Trophoblast cell (in vitro differentiated cells and primary cell): ENCODE data around the gene CAPN9.

ENCODE experiments used
- DNase-seq, 2 donors: peaks; one replicate each; pipeline ENCODE4 v3.0.0-alpha.2; 2016
- H2AFZ ChIP-seq: 2 replicates; pipeline ENCODE4 v1.6.1; 2013; ENCODE audit warnings: low read length, moderate library complexity, mild to moderate bottlenecking; ENCODE audit not compliant: insufficient read depth, poor library complexity
- H2AK5ac ChIP-seq: 2 replicates; pipeline ENCODE4 v1.6.1; 2013; ENCODE audit warnings: mild to moderate bottlenecking, low read length
- H2BK120ac ChIP-seq: 2 replicates; pipeline ENCODE4 v1.6.1; 2013; ENCODE audit warnings: low read length, mild to moderate bottlenecking, moderate library complexity; ENCODE audit not compliant: insufficient read depth, poor library complexity
- H2BK12ac ChIP-seq: 2 replicates; pipeline ENCODE4 v1.6.1; 2013; ENCODE audit warnings: mild to moderate bottlenecking, low read length, moderate library complexity
- H2BK5ac ChIP-seq: 2 replicates; pipeline ENCODE4 v1.6.1; 2013; ENCODE audit warnings: low read length, low read depth, moderate library complexity, mild to moderate bottlenecking; ENCODE audit not compliant: poor library complexity
- H3K14ac ChIP-seq: 2 replicates; pipeline ENCODE4 v1.6.1; 2013; ENCODE audit warnings: mild to moderate bottlenecking, low read length
- H3K18ac ChIP-seq: 2 replicates; pipeline ENCODE4 v1.6.1; 2013; ENCODE audit warnings: mild to moderate bottlenecking, low read length
- H3K23ac ChIP-seq: 2 replicates; pipeline ENCODE4 v1.6.1; 2013; ENCODE audit warnings: low read length
- H3K27ac ChIP-seq: 2 replicates; pipeline ENCODE4 v1.5.1; 2013; ENCODE audit warnings: low read depth, mild to moderate bottlenecking, inconsistent platforms, low read length, moderate library complexity
- H3K27me3 ChIP-seq: 2 replicates; pipeline ENCODE4 v1.6.1; 2013; ENCODE audit warnings: inconsistent platforms, mild to moderate bottlenecking, low read length, moderate library complexity; ENCODE audit not compliant: insufficient read depth
- H3K36me3 ChIP-seq, 2 experiments: 1 replicate in 1 of 2; 2 replicates in 1 of 2; pipeline ENCODE4 v1.6.1; 2013; ENCODE audit warnings: low read length in 2 of 2, mild to moderate bottlenecking in 2 of 2, moderate library complexity in 1 of 2; ENCODE audit not compliant: insufficient read depth in 2 of 2, control insufficient read depth in 1 of 2
- H3K4ac ChIP-seq: 2 replicates; pipeline ENCODE4 v1.6.1; 2013; ENCODE audit warnings: low read depth, mild to moderate bottlenecking, low read length, moderate library complexity
- H3K4me1 ChIP-seq, 2 experiments: 1 replicate in 1 of 2; 2 replicates in 1 of 2; pipeline ENCODE4 v1.6.1; 2013; ENCODE audit warnings: low read length in 2 of 2, mild to moderate bottlenecking in 2 of 2, moderate library complexity in 1 of 2; ENCODE audit not compliant: insufficient read depth in 2 of 2, control insufficient read depth in 1 of 2
- H3K4me2 ChIP-seq: 2 replicates; pipeline ENCODE4 v1.6.1; 2013; ENCODE audit warnings: inconsistent platforms, mild to moderate bottlenecking, low read length, moderate library complexity
- H3K4me3 ChIP-seq: 2 replicates; pipeline ENCODE4 v1.5.1; 2013; ENCODE audit warnings: mild to moderate bottlenecking, low read depth, low read length, inconsistent platforms
- H3K79me1 ChIP-seq: one replicate; pipeline ENCODE4 v1.6.1; 2013; ENCODE audit warnings: low read length
- H3K79me2 ChIP-seq: 2 replicates; pipeline ENCODE4 v1.6.1; 2013; ENCODE audit warnings: low read length, mild to moderate bottlenecking; ENCODE audit not compliant: control insufficient read depth, insufficient read depth, poor library complexity
- H3K9ac ChIP-seq: 2 replicates; pipeline ENCODE4 v1.6.1; 2013; ENCODE audit warnings: mild to moderate bottlenecking, low read length
- H3K9me3 ChIP-seq: 2 replicates; pipeline ENCODE4 v1.6.1; 2013; ENCODE audit warnings: low read depth, mild to moderate bottlenecking, control low read depth, inconsistent platforms, low read length; ENCODE audit not compliant: insufficient read depth
- H4K12ac ChIP-seq: 2 replicates; pipeline ENCODE4 v1.6.1; 2013; ENCODE audit warnings: low read depth, mild to moderate bottlenecking, low read length, moderate library complexity
- H4K8ac ChIP-seq: 2 replicates; pipeline ENCODE4 v1.6.1; 2013; ENCODE audit warnings: low read depth, mild to moderate bottlenecking, low read length, moderate library complexity
- H4K91ac ChIP-seq: one replicate; pipeline ENCODE4 v1.6.1; 2013; ENCODE audit warnings: low read depth, mild to moderate bottlenecking, low read length, moderate library complexity
- WGBS: extraction: QIAGEN DNeasy Blood & Tissue Kit; methylation state at CpG from one replicate; pipeline ENCODE4 v1.1.7; 2013; ENCODE audit warnings: missing lambda C conversion rate; ENCODE audit not compliant: insufficient read length, insufficient coverage; ENCODE audit errors: extremely low coverage; 5-methylcytosine and 5-hydroxymethylcytosine counted together

Gene CAPN9

DNA sequence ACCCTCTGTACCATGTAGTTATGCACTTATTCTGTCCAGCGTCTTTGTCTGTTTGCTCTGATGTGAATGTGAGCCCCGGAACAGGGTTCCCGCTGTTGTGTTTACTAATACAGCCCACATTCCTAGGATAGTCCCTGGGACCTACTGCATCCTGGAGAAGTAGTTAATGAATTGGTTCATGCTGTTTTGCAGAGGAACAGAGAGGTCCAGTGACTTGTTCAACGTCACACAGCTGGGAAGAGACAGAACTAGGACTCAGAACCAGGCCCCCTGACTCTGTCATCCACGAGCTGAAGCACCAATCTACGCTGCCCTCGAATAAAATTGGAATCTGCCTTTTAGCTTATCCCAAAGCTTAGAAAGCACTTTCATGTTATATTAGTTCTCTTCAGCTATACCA lies 34.0 kb upstream of the CAPN9 start:
- Histone ChIP-seq H2BK12ac (no peak overlapping the region), H2AFZ (no peak overlapping the region)

DNA sequence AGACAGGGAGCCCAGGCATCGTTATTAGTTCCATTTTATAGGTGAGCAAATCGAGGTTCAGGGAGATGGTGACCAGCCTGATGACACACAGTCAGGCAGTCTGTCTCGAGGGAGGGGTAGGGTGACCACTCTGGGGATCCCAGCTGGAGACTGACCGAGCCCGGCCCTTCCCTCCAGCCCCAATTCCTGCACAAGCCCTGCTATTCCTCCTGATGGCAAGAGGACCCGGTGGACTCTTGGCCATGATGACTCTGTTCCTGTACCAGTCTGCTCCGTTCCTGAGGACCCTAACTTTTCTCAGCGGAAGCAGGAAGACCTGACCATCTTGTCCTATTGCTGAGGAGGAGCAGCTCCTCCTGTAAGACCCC lies 33.7 kb upstream of the CAPN9 start:
- peaks cover 3 to 4% of the 10 kb centered on the region in 2 experiments for H3K4me1 ChIP-seq
- H3K27me3 ChIP-seq: no peaks in the 10 kb centered on the region
- no peaks in the 10 kb centered on the region for H3K36me3 ChIP-seq
- no peak overlapping the region for H3K9ac ChIP-seq
- whole genome bisulfite sequencing: no CpG with 5 or more reads among the region's 8 CpGs
- no peak overlapping the region for H3K14ac ChIP-seq
- no peak overlapping the region for H2BK5ac ChIP-seq
- H4K12ac ChIP-seq: no peak overlapping the region
- no peak overlapping the region for H4K8ac ChIP-seq
- H2BK12ac ChIP-seq: no peak overlapping the region
- no peak overlapping the region for H4K91ac ChIP-seq
- no peak overlapping the region for H3K23ac ChIP-seq
- no peak overlapping the region for H3K4me3 ChIP-seq
- H3K27ac ChIP-seq: no peak overlapping the region
- H2BK120ac ChIP-seq: no peak overlapping the region
- no peaks in the 10 kb centered on the region for H3K79me1 ChIP-seq
- H3K4me2 ChIP-seq: no peak overlapping the region
- H3K9me3 ChIP-seq: no peaks in the 10 kb centered on the region
- H3K4ac ChIP-seq: no peak overlapping the region
- no peak overlapping the region for H2AFZ ChIP-seq
- no peak overlapping the region for H3K18ac ChIP-seq
- DNase-seq: no peak
- no peaks in the 10 kb centered on the region for H3K79me2 ChIP-seq
- no peak overlapping the region for H2AK5ac ChIP-seq

More for the DNA sequence above, 34.0 kb upstream of the CAPN9 start:
- H3K23ac ChIP-seq: no peak overlapping the region
- no CpG with 5 or more reads among the region's 7 CpGs for WGBS
- no peak overlapping the region for H2BK5ac ChIP-seq
- no peak overlapping the region for H3K27ac ChIP-seq
- H4K91ac ChIP-seq: no peak overlapping the region
- H3K9me3 ChIP-seq: no peaks in the 10 kb centered on the region
- no peak overlapping the region for H3K18ac ChIP-seq
- no peak overlapping the region for H2AK5ac ChIP-seq
- no peak overlapping the region for H3K9ac ChIP-seq
- H3K4ac ChIP-seq: no peak overlapping the region
- H3K79me1 ChIP-seq: no peaks in the 10 kb centered on the region
- H3K27me3 ChIP-seq: no peaks in the 10 kb centered on the region
- no peak overlapping the region for H2BK120ac ChIP-seq
- no peaks in the 10 kb centered on the region for H3K36me3 ChIP-seq
- H3K79me2 ChIP-seq: no peaks in the 10 kb centered on the region
- peaks cover 5 to 7% of the 10 kb centered on the region in 2 experiments for H3K4me1 ChIP-seq
- no peak overlapping the region for H3K14ac ChIP-seq
- H3K4me2 ChIP-seq: no peak overlapping the region
- no peak overlapping the region for H4K12ac ChIP-seq
- no peak overlapping the region for H3K4me3 ChIP-seq
- no peak for DNase-seq
- H4K8ac ChIP-seq: no peak overlapping the region

DNA sequence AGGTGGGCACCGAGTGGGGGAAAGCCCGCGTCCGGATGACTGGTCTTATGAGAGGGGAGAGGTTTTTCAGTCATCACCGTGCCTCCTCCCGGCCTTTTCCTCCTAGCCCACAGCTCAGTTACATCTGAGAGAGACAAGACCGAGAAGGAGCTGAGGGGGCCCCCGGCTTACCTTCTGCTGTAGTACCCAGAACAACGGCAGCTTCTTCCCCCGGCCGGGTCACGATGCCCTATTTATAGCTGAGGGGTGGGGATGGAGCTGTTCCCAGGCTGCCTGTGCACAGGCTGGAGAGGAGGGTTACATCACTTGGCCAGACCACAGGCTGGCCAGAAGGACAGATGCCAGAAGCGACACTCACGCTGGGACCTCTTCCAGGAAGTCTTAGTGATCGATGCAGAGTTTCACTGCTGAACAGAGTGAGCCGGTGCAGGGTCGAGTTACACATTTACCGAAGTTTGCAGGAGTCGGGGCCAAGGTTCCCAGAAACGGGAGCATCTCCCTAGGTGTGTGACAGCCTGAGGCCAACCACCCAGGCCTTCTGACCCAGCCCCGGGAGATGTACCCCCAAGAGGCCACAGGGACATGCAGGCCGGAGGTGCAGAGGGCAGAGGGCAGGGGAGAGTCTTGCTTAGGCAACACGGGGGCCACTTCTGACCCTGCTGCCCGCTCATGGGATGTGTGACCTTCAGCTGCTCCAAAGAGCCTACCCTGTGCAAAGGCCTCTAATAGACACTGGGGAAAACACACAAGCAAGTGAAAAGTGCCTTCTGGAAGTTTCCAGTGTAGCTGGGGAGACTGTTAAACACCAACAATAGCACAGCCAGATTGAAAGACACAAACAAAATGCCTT lies 33.0 kb upstream of the CAPN9 start, which contains the start of gene AGT:
Gene AGT (minus strand): TSS at position 208 of the 850 bp plus-strand sequence. CDS start 3,299 bp downstream, outside the sequence.
- no peak within 1 kb of the TSS for H3K23ac ChIP-seq
- H4K12ac ChIP-seq: no peak within 1 kb of the TSS
- H3K27me3 ChIP-seq: no peaks in the 10 kb centered on the region
- H3K27ac ChIP-seq: no peak within 1 kb of the TSS
- H3K4me2 ChIP-seq: no peak within 1 kb of the TSS
- H3K18ac ChIP-seq: no peak within 1 kb of the TSS
- H4K8ac ChIP-seq: no peak within 1 kb of the TSS
- H3K9ac ChIP-seq: no peak within 1 kb of the TSS
- H3K79me1 ChIP-seq: no peaks in the 10 kb centered on the region
- no peaks in the 10 kb centered on the region for H3K9me3 ChIP-seq
- no peak within 1 kb of the TSS for H2BK12ac ChIP-seq
- no CpG with 5 or more reads among the region's 24 CpGs for WGBS
- H3K4me1 ChIP-seq: no peaks in the 10 kb centered on the region
- no peak within 1 kb of the TSS for H2AK5ac ChIP-seq
- DNase-seq: no peak
- H3K14ac ChIP-seq: no peak within 1 kb of the TSS
- no peak within 1 kb of the TSS for H3K4ac ChIP-seq
- H3K79me2 ChIP-seq: no peaks in the 10 kb centered on the region
- no peak within 1 kb of the TSS for H2AFZ ChIP-seq
- H2BK5ac ChIP-seq: no peak within 1 kb of the TSS
- no peak within 1 kb of the TSS for H4K91ac ChIP-seq
- no peaks in the 10 kb centered on the region for H3K36me3 ChIP-seq
- no peak within 1 kb of the TSS for H3K4me3 ChIP-seq
- H2BK120ac ChIP-seq: no peak within 1 kb of the TSS

DNA sequence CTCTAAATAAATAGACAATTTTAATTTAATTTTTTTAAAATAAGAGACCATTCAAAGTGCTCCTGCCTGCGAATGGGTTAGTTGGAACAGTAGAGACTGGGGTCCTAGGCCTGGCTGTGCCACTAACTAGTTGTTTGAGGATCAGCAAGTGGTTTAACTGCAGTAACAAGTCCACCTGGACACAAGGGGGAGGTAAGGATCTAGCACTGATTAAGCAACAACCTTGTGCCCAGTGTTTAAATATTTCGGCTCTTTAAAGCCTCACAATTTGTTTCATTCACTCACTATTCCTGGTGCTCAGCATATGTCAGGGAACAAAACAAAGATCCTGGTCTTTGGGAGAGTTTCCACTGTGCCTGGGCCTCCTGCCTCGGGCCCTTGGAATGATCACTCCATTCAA lies 31.7 kb upstream of the CAPN9 start:
- WGBS: no CpG with 5 or more reads among the region's 3 CpGs
- Histone ChIP-seq H2BK12ac (no peak overlapping the region), H2BK120ac (no peak overlapping the region), H2AFZ (no peak overlapping the region), H3K14ac (no peak overlapping the region), H4K8ac (no peak overlapping the region), H3K27ac (no peak overlapping the region), H3K9ac (no peak overlapping the region), H3K79me2 (no peaks in the 10 kb centered on the region), H4K91ac (no peak overlapping the region), H3K23ac (no peak overlapping the region), H2BK5ac (no peak overlapping the region), H3K4me1 (no peaks in the 10 kb centered on the region), H3K79me1 (no peaks in the 10 kb centered on the region), H3K18ac (no peak overlapping the region), H3K4ac (no peak overlapping the region), H2AK5ac (no peak overlapping the region), H4K12ac (no peak overlapping the region), H3K9me3 (no peaks in the 10 kb centered on the region), H3K27me3 (no peaks in the 10 kb centered on the region), H3K4me3 (no peak overlapping the region), H3K36me3 (no peaks in the 10 kb centered on the region), H3K4me2 (no peak overlapping the region)
- DNase-seq: no peak
